ENCODE data around the gene PDPR. TPM values are rescaled to one million over a fixed set of nuclear protein-coding genes. Genes with fewer than 3 reads are reported as not detected.

PDPR gene
- total and polyA plus RNA-seq, 2 experiments from 2014 or later, result 8.7 to 35.0 TPM

GRCh38 chr16:70157105-70157476 lies 43.0 kb downstream of the PDPR start:
- Histone ChIP-seq H3K9me3 (ENCODE audit: low read depth) (no peaks in the 10 kb centered on the region), H3K4me3 (no peak overlapping the region), H3K27me3 (no peaks in the 10 kb centered on the region), H3K36me3 (peaks cover 43% of the 10 kb centered on the region), H3K4me1 (ENCODE audit: low read depth) (no peaks in the 10 kb centered on the region), H3K27ac (no peak overlapping the region)
- no peak for DNase-seq (ENCODE audit: low read depth in 1 of 2, low spot score in 1 of 2)
- TF ChIP-seq CTCF (IDR thresholded peaks at IDR 0.05; ENCODE audit: low read depth, low read length), result no peak

GRCh38 chr16:70157477-70158260 lies 43.5 kb downstream of the PDPR start:
- no peak for TF ChIP-seq CTCF (IDR thresholded peaks at IDR 0.05; ENCODE audit: low read depth, low read length)
- no peaks in the 10 kb centered on the region for H3K27me3 ChIP-seq
- peaks cover 38% of the 10 kb centered on the region for H3K36me3 ChIP-seq
- no peaks in the 10 kb centered on the region for H3K4me1 ChIP-seq (ENCODE audit: low read depth)
- H3K27ac ChIP-seq, result no peak overlapping the region
- DNase-seq (ENCODE audit: low read depth in 1 of 2, low spot score in 1 of 2), result no peak
- H3K9me3 ChIP-seq (ENCODE audit: low read depth), result no peaks in the 10 kb centered on the region
- H3K4me3 ChIP-seq, result no peak overlapping the region

GRCh38 chr16:70158261-70158939 lies 44.3 kb downstream of the PDPR start:
- Histone ChIP-seq H3K36me3 (peaks cover 31% of the 10 kb centered on the region), H3K4me3 (no peak overlapping the region)
- no peak for DNase-seq (ENCODE audit: low read depth in 1 of 2, low spot score in 1 of 2)

GRCh38 chr16:70159355-70160348 lies 45.5 kb downstream of the PDPR start:
- H3K27ac ChIP-seq, result no peak overlapping the region
- no peaks in the 10 kb centered on the region for H3K9me3 ChIP-seq (ENCODE audit: low read depth)
- H3K27me3 ChIP-seq, result no peaks in the 10 kb centered on the region
- H3K4me1 ChIP-seq (ENCODE audit: low read depth), result no peaks in the 10 kb centered on the region
- H3K36me3 ChIP-seq, result peaks cover 24% of the 10 kb centered on the region
- no peak overlapping the region for H3K4me3 ChIP-seq
- TF ChIP-seq CTCF (IDR thresholded peaks at IDR 0.05; ENCODE audit: low read depth, low read length), result no peak
- peak in 1 of 2 donors; percentile 20 for DNase-seq (ENCODE audit: low read depth in 1 of 2, low spot score in 1 of 2)

More at GRCh38 chr16:70158261-70158939, 44.3 kb downstream of the PDPR start:
- no peaks in the 10 kb centered on the region for H3K9me3 ChIP-seq (ENCODE audit: low read depth)
- no peaks in the 10 kb centered on the region for H3K4me1 ChIP-seq (ENCODE audit: low read depth)
- no peak overlapping the region for H3K27ac ChIP-seq
- no peak for TF ChIP-seq CTCF (IDR thresholded peaks at IDR 0.05; ENCODE audit: low read depth, low read length)
- H3K27me3 ChIP-seq, result no peaks in the 10 kb centered on the region

GRCh38 chr16:70160388-70160787 lies 46.3 kb downstream of the PDPR start:
- no peak for DNase-seq (ENCODE audit: low read depth in 1 of 2, low spot score in 1 of 2)
- Histone ChIP-seq H3K36me3 (peaks cover 22% of the 10 kb centered on the region), H3K27me3 (no peaks in the 10 kb centered on the region), H3K4me1 (ENCODE audit: low read depth) (no peaks in the 10 kb centered on the region), H3K27ac (no peak overlapping the region), H3K4me3 (no peak overlapping the region), H3K9me3 (ENCODE audit: low read depth) (no peaks in the 10 kb centered on the region)
- TF ChIP-seq CTCF (IDR thresholded peaks at IDR 0.05; ENCODE audit: low read depth, low read length), result no peak
